NCI-H1436 (cell line): ENCODE measurements around the gene TACO1.

ENCODE experiments used
- DNase-seq: peaks from one replicate; lab custom pipeline; 2025; lab: John Stamatoyannopoulos, UW

TACO1 gene

DNA sequence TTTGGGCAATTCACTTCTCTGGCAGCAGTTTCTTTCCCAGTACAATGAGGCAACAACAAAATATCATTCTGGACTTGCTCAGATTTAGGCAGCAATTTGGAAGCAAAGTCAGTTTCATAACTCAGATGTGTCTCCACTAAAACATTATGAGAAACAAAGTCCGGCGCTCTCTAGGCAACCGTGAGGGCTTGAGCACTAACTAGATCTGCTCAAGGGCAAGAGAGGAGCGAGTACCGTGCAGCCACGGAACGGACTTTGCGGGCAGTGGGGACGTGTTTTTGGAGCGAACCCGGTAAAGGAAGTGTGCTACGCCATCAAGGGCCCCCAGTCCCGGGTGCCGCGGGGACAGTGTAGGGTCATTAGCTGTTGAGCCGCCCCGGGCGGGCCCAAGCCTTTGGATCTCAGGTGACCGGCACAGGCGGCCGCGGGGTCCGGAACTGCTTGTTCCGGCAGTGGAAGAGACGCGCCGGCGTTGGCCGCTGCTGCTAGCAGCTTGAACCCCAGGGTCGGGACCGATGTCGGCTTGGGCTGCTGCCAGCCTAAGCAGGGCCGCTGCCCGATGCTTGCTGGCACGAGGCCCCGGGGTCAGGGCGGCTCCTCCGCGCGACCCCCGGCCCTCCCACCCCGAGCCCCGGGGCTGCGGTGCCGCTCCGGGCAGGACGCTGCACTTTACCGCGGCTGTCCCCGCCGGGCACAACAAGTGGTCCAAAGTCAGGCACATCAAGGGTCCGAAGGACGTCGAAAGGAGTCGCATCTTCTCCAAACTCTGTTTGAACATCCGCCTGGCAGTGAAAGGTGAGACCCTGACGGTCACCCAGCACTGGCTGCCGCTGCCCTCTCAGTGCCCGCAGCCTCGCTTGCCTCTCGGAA lies at the start of gene TACO1:
Gene TACO1 (plus strand): TSS at position 327 of the 870 bp plus-strand sequence. CDS start 189 bp downstream, at position 516.
- peak; percentile 82 for DNase-seq

DNA sequence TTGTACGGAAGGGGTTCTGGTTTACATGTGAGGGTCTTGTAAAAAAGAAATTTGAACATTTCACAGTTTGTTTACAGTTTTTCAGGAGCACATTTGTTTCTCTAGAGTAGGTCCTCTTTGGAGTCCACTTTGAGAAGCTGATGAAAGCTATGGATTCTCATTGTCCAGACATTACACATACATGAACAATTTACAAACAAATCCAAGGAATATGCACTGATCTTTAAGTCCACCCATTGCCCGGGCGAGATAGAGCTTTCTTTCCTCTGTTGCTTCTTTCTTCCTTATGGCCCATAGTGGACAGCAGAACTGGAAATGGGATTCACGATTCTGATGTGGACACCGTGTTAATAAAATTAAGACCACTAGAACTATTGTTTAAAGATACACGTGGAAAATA lies 48.5 kb upstream of the TACO1 start:
- no peak for DNase-seq

DNA sequence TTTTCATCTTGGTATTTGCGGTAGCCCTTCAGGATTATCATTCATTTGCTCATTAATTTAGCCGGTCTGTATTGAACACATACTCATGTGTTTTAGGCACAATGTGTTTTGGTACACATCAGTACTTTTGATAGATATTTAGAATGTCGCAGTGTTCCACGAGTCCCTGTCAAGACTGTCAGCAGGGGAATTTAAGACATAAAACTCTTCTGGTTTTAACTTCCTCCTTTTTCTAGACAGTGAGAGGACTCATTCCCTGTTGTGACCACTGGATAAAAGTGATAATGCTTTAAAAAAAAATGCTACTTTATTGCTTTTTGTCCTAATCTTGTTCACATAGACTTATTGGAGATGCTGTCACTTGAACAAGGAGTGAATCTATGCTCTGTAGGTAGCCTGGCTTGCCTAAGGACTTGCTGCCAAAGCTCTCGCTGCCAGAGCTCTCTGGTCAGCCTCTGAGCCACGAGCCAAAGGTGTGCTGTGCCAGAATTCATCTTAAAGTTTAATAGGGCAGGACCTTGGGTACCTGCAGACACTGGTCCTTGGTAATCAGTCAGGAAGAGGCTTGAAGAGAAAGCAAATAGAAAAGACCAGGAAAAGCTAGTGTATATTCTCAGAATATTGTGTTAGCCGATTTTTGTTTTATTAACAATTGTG lies 45.1 kb upstream of the TACO1 start:
- DNase-seq = no peak

DNA sequence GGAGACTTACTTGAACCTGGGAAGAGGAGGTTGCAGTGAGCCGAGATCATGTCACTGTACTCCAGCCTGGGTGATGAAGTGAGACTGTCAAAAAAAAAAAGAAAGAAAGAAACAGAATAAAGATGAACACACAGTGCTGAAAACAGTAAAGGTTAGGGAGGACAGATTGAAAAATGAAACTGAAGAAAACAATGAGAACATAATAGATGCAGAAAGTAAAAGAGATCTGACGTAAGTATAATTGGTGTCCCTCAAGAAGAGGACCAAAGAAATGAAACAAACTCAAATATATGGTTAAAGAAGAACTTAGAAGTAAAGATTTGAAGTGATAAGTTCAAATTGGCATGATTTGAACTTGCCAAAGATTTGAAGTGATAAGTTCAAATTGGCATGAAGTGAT lies 43.3 kb upstream of the TACO1 start:
- no peak for DNase-seq

DNA sequence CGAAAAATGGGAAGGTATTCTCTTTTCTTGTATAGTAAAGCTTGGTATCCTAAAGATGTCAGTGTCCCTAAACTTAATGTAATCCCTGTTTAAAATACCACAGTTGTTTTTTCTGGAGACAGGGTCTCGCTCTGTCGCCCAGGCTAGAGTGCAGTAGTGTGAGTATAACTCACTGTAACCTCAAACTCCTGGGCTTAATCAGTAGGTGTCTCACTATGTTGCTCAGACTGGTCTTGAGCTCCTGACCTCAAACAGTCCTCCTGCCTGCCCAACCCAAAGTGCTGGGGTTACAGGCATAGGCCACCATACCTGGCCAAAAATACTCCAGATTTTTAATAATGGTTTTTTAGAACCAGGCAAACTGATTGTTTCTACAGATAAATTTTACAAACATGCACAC lies 42.3 kb upstream of the TACO1 start:
- no peak for DNase-seq

DNA sequence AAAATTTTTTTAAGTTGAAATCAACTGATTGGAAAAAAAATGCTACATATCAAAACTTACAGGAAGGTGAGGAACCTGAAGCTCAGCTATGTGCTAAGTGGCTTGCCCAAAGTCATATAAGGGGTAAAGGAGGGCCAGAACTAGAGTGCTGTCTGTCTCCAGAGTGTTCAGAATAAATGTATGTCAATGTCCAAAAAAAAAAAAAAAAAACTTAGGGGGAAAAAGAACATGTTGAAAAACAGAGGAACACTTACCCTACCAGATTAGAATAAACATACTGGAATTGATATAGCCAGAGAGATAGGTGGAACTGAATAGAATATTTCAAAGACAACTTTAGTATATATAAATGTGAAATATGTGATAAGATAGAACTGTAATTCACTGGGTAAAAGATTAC lies 38.9 kb upstream of the TACO1 start:
- no peak for DNase-seq

DNA sequence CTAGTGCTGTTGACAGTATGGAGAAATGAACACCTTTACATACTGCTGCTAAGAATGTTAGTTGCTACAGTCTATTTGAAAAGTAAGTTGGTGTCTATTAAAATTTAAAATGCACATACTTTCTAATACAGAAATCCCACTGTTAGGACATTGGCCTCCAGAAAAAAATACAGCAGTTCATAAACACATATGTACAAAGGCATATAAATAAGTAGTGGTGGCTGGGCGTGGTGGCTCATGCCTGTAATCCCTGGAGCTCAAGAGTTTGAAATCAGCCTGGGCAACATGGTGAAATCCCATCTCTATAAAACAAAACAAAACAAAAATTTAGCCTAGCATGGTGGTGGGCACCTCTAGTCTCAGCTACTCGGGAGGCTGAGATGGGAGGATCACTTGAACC lies 37.4 kb upstream of the TACO1 start:
- DNase-seq = no peak

DNA sequence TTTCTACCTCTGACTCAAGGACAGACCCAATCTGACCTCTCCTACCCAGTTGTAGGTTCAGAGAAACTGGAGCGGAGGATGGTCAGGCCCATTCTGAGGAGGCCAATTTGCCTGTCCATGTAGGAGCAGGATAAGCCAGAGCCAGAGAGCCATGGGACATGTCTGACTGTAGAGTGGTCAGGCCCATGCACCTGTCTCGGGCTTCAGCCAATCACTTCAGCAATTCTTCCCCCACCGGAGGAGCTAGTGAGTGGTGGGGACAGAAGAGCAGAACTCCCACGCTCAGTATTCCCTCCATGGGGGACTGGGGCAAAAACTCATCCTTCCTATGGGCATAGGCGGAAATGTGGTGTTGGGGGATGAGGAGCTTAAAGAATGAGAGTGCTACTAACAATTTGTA lies 36.1 kb upstream of the TACO1 start:
- DNase-seq = no peak

DNA sequence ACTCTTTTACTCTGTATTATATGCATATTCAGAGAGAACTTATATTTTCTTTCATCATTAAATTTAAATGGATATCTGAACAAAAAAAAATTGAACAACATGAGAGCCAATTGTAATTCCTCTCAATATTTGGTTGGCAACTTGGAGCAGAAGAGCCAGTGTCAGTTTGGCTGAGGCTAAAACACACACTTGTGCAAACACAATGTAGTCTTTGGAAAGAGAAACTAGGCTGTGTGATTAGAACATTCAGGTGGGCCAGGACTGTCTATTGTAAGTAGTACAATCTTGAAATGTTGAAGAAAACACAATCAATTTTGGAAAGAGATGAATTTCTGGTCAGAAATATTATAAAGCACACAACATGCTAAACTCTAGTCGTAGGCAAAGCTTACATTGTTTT lies 33.5 kb upstream of the TACO1 start:
- no peak for DNase-seq

DNA sequence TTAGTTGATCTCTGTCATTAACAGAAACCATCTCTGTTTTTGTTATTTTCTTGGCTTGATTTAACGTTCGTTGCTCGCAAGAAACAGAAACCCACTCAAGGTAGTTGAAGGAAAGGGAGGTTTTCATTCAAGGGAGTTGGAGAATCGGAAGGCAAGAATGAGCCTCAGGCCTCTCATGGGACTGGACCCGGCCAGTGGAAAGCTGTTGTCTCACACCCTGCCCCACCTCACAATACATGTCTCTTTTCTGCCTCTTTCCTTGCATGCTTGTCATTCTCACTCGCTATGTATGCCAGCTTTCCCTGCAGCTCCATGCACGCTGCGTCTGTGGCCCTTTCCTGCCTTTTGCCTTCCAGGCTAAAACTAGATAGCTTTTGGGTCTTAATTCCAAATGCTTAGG lies 32.1 kb upstream of the TACO1 start:
- DNase-seq = no peak

DNA sequence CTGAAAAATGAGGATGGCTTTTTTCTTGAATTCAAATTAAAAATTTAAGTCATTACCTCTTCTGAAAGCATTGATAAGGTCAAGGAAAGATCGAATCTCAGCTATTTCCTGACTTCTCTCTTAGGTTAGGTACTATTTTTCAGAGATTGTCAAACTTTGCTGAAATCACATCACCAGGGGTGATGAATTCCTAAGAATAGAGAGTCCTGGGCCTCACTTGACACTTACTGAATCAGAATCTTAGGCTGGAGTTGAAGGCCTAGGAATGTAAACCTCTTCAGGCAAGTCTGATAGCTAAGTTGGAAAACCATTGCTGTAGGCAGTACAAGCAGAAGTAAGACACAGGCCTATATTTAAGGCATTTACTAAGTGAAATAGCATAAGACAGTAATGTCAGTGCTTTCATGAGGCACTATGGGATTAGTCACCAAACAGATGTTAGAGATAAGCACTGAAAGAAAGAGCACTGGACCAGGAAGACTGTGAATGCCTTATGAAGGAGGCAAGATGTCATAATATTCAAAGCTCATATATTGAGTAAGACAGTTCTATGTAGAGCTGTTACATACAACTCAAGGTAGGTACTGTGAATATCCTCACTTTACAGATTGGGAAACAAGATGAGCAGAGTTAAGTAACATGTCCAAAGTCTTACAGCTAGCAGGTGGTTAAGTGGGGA lies 28.9 kb upstream of the TACO1 start:
- no peak for DNase-seq

DNA sequence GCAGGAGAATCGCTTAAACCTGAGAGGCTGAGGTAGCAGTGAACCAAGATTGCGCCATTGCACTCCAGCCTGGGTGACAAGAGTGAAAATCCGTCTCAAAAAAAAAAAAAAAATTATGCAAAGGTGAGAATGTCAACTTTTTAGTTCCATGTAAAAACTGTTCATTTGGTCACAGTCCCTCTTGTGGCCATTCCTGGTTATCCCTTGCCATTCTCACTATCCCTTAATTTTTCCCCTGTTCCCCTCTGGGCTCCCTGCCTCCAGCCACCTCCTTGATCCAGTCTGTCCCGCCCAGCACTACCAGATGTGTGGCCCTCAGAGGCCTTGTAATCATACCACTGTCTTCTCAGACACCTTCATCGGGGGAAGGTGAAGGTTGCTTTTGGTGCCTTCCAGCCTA lies 27.1 kb upstream of the TACO1 start:
- no peak for DNase-seq

DNA sequence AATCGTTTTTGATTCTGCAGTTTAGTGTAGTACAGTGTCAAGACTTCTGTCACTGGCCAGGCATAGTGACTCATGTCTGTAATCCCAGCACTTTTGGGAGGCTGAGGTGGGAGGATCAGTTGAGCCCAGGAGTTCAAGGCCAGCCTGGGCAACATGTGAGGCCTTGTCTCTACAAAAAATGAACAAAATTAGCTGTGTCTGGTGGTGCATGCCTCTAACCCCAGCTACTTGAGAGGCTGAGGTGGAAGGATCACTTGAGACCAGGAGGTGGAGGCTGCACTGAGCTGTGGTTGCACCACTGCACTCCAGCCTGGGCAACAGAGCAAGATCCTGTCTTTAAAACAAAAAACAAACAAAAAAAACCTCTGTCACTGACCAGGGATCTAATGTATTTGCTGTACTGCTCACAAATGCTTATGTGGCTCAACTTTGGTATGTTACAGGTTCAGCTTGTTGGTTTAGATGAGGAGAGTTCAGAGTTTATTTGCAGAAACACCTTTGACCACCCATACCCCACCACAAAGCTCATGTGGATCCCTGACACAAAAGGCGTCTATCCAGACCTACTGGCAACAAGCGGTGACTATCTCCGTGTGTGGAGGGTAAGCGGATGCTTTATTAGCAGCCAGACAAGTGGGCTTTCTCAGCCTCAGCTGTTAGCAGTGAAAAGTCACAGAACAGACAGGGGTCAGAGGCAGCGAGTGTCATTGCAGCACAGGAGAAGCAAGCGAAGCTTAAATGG lies 22.5 kb upstream of the TACO1 start:
- DNase-seq = no peak

DNA sequence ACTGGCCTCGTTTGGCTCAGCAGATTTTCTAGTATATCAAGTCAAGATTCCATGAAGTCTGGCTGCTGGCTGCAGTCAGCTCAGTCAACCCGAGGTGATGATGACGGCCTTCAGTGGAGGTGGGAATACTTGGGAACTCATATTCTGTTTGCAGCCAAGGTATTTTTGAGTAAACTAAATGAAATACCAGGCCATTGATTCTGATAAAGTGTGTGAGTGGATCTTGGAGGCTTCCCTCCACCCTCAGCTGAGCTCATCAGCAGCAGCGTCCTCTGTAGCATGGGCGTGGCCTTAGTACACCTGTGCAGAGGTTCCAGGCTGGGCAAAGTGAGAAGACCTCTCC lies 22.0 kb upstream of the TACO1 start:
- DNase-seq = no peak

DNA sequence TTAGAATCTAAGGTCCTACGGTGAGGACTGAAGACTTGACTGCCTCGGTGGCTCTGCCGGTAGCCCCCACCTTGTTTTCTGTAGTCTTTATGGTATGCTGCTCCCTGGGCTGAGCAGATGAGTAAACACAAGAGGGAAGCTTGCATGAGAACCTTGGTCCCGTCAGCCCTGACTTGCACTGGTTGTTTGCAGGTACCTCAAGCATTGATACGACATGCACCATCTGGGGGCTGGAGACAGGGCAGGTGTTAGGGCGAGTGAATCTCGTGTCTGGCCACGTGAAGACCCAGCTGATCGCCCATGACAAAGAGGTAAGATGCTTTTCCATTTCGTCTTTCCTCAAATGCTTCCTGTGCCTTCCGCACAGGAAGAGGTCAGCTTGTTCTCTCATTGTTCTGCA lies 21.1 kb upstream of the TACO1 start:
- DNase-seq = no peak

DNA sequence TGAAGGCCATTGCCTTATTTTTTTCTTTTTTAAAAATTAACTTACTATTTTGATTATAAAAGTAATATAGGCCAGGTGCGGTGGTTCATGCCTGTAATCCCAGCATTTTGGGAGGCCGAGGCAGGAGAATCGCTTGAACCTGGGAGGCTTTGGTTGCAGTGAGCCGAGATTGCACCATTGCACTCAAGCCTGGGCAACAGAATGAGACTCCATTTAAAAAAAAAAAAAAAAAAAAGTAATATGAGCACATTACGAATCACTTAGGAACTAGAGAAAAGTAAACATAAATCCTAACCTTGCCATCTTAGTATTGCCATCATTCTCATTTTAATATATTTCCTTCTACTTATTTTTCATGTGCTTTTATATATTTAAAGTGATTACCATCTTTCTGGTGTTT lies 12.9 kb upstream of the TACO1 start:
- DNase-seq = no peak

DNA sequence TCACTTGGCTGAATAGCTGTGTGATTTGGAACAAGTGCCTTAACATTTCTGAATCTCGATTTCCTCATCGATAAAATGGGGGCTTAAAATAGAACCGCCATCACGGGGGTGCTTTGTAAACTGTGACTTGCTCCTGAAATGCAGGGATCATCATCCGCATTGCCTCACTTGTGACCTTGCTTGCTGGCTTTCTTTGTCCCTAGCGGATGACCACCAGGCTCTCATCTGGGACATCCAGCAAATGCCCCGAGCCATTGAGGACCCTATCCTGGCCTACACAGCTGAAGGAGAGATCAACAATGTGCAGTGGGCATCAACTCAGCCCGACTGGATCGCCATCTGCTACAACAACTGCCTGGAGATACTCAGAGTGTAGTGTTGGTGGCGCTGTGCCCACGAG lies 11.9 kb upstream of the TACO1 start:
- no peak for DNase-seq

DNA sequence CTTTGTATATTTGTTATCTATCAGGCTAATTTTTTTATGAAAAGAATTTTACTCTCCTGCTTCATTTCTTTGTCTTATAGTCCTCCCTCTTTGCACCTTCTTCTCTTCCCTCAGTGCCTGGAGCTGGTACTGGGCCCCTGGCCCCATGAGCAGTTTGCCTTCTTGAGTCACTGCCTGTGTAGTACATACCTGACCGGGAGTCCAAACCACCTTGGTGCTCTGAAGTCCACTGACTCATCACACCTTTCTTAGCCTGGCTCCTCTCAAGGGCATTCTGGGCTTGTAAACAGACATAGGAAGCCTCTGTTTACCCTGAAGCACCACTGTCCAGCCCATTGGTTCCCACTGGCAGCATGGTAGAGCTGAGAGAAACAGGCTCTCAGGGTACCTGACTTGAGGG lies 11.0 kb upstream of the TACO1 start:
- no peak for DNase-seq

DNA sequence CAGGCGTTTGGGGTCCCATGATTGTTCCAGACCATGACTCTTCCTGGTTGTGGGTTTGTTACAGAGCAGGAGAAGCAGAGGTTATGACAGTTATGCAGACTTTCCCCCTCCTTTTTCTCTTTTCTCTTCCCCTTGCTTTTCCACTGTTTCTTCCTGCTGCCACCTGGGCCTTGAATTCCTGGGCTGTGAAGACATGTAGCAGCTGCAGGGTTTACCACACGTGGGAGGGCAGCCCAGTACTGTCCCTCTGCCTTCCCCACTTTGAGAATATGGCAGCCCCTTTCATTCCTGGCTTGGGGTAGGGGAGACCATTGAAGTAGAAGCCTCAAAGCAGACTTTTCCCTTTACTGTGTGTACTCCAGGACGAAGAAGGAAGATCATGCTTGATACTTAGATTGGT lies 7.9 kb upstream of the TACO1 start:
- no peak for DNase-seq

DNA sequence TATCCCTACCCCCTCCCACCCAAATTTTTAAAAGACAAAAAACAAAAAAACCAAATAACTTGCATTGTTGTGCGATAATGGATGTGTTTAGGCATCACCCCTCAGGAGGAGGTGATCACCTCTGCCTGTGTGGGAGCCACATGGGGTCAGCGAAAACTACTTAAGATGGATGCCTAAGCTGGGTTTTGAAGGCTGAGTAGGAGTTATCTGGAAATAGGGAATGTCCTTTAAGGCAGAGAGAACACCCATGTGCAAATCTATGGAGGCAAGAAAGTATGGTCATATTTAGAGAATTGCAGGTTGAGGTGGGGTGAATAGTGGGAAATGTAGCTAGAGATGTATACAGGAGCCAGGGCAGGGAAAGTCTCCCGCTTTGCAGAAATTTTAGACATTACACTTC lies 5.6 kb upstream of the TACO1 start:
- DNase-seq = no peak

DNA sequence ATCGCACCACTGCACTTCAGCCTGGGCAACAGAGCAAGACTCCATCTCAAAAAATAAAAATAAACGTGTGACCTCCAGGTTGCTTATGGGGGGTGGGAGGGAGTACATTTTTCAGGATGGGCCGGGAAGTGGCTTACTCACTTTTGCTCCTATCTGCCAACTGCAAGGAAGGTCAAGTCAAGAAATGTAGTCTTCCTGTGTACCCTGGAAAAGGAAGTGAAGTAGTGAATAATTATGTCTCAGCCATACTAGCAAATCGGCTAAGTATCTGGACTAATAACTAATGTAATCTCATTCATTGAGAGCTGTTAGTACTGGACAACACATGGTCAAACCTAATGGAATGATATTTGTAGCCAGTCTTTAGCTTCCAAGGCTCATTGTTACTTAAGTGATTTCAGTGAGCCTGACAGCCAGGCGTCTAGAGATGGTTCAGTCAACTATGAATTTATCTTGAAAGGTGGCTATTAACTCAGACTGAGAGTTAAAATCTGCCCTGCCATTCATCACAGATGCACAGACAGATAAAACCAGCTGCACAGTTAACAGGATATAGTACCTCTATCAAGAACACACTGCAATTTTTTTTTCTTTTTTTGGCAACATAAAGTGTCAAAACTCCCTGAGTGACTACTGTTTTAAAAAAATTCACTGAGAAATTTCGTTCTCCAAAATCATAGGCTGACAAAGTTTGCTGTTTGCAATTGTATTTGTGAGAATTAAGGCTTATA lies 3.7 kb upstream of the TACO1 start:
- DNase-seq = no peak

DNA sequence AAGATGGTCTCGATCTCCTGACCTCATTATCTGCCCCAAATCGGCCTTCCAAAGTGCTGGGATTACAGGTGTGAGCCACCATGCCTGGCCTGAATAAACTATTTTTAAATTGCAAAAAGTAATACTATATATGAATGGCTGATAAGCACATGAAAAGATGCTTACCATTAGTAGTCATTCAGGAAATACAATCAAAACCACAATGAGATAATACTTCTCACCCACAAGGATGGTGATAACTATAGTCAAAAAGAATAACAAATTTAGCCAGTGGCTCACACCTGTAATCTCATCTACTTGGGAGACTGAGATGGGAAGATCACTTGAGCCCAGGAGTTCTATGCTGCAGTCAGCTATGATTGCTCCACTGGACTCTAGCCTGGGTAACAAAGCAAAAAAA lies 2.4 kb upstream of the TACO1 start:
- DNase-seq = no peak
